HG02938 (cell line): ENCODE data around the gene PPP5C.

Experiments
- ATAC-seq: cut with Tn5 transposase; IDR thresholded peaks from one replicate; pipeline ENCODE4 v1.9.1; 2021; ENCODE audit warnings: mild to moderate bottlenecking, moderate library complexity; ENCODE audit not compliant: unreplicated experiment

Gene PPP5C

GRCh38 chr19:46330319-46330918, 16.5 kb upstream of the PPP5C start:
- no peak for ATAC-seq

GRCh38 chr19:46337487-46337886, 9.4 kb upstream of the PPP5C start:
- ATAC-seq, result no peak

- no peak for ATAC-seq
Measured at GRCh38 chr19:46339446-46339845, 7.4 kb upstream of the PPP5C start.

GRCh38 chr19:46340051-46340659, 6.7 kb upstream of the PPP5C start:
- no peak for ATAC-seq

GRCh38 chr19:46341937-46342336, 5.0 kb upstream of the PPP5C start:
- ATAC-seq, result no peak

- no peak for ATAC-seq
Measured at GRCh38 chr19:46344363-46344762, 2.5 kb upstream of the PPP5C start.

GRCh38 chr19:46345157-46345556, 1.7 kb upstream of the PPP5C start:
- ATAC-seq, result no peak

- no peak for ATAC-seq
Measured at GRCh38 chr19:46347572-46347883, 641 bp downstream of the PPP5C start.

- ATAC-seq, result no peak
Measured at GRCh38 chr19:46347985-46348384, 1.1 kb downstream of the PPP5C start.

- no peak for ATAC-seq
Measured at GRCh38 chr19:46349311-46349993, 2.6 kb downstream of the PPP5C start.

GRCh38 chr19:46350029-46350757, 3.3 kb downstream of the PPP5C start:
- ATAC-seq, result no peak

- ATAC-seq, result no peak
Measured at GRCh38 chr19:46350758-46351159, 3.9 kb downstream of the PPP5C start.

- ATAC-seq, result no peak
Measured at GRCh38 chr19:46351241-46352041, 4.6 kb downstream of the PPP5C start.

GRCh38 chr19:46353730-46354528, 7.0 kb downstream of the PPP5C start:
- no peak for ATAC-seq

GRCh38 chr19:46355234-46356148, 8.6 kb downstream of the PPP5C start:
- no peak for ATAC-seq

GRCh38 chr19:46356149-46357055, 9.5 kb downstream of the PPP5C start:
- ATAC-seq, result no peak

- no peak for ATAC-seq
Measured at GRCh38 chr19:46357846-46358583, 11.1 kb downstream of the PPP5C start.

- no peak for ATAC-seq
Measured at GRCh38 chr19:46361915-46362314, 15.0 kb downstream of the PPP5C start.
